GM10847 (cell line): ENCODE results near the gene NKAIN2.

Source experiments
- POLR2A ChIP-seq: IDR thresholded peaks from 2 replicates; pipeline ENCODE4 v1.6.1; 2011; ENCODE audit not compliant: insufficient read length; ENCODE audit errors: extremely low read depth

The NKAIN2 gene

DNA sequence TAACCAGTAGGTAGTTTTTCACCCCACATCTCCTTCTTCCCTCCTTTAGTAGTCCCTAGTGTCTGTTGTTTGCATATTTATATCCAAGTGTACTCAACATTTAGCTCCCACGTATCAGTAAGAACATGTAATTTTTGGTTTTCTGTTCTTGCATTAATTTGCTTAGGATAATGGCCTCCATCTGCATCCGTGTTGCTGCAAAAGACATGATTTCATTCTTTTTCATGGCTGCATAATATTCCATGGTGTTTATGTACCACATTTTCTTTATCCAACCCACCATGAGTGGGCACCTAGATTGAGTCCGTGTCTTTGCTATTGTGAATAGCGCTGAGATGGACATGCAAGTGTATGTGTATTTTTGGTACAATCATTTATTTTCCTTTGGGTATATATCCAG lies 306.8 kb downstream of the NKAIN2 start:
- TF ChIP-seq POLR2A = no peak

- no peak for TF ChIP-seq POLR2A
Measured at GRCh38 chr6:124119596-124119995, 315.9 kb downstream of the NKAIN2 start.

GRCh38 chr6:124123617-124124209 lies 320.0 kb downstream of the NKAIN2 start:
- no peak for TF ChIP-seq POLR2A

DNA sequence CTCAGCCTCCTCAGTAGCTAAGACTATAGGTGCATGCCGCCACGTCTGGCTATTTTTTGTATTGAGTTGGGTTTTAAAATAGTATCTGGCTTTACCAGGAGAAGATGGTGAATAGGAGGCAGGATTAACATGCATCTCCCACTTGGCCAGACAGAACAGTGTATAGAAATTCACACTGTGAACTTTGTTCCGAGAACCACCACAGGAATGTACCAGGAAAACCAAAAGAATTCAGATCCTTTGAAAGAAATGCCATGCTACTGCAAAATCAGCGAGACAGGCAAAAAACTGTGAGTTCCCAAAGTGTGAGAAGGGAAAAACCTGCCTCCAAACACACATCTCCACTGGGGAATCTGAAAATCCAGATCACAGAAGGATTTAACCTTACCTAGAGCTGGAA lies 327.6 kb downstream of the NKAIN2 start:
- no peak for TF ChIP-seq POLR2A

GRCh38 chr6:124131779-124132178 lies 328.1 kb downstream of the NKAIN2 start:
- no peak for TF ChIP-seq POLR2A

DNA sequence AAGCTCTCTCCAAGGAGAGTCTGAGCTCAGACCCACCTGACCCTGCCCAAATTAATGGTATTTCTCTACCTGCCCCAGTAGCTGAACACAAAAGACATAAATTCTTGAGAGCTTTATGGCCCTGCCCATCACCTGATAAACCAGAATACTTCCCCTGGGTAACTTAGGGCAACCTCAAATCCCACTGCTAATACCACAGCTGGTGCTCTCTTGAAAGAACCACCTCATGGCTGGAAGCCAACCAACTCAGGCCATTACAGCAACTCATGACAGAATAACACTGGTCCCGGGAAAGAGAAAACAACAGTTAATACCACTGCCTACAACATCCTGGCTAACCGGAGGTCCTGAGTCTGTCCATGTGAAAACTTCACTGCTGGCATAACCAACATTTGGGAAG lies 328.6 kb downstream of the NKAIN2 start:
- TF ChIP-seq POLR2A = no peak

- TF ChIP-seq POLR2A = no peak
Measured at GRCh38 chr6:124142852-124143251, 339.2 kb downstream of the NKAIN2 start.

DNA sequence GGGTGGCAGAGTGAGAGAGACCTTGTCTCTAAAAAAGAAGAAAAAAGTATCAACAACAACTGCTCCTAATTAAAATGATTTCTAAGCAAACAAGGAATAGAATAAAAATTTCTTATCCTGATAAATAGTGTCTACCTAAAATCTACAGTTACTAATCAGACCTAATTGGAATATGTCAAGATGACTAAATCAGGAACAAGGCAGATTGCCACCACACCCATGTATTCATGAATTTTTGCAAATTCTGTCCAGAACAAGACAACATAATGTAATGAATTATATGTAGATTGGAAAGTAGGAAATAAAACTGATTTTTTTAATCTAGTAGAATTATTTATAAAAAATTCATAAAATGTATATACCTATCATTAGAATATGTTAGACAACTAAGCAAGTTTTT lies 339.8 kb downstream of the NKAIN2 start:
- TF ChIP-seq POLR2A = no peak

DNA sequence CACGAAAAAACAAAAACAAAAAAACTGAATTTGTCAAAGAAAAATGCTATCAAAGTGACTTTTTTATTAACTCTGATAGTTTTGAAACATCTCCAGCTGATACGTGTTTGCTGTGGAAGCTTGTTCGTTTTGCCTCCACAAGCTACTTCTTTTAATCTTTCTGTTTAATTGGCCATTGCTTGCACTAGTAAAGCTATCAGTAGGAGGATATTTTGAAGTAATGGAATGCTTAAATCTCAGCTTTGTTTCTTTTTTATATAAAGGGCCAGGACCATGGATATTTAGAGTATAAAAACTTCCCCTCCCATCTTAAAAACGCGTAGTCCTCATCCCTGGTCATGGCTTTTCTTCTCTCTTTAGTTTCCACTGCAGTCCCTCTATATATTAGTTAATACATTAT lies 344.0 kb downstream of the NKAIN2 start:
- TF ChIP-seq POLR2A = no peak

DNA sequence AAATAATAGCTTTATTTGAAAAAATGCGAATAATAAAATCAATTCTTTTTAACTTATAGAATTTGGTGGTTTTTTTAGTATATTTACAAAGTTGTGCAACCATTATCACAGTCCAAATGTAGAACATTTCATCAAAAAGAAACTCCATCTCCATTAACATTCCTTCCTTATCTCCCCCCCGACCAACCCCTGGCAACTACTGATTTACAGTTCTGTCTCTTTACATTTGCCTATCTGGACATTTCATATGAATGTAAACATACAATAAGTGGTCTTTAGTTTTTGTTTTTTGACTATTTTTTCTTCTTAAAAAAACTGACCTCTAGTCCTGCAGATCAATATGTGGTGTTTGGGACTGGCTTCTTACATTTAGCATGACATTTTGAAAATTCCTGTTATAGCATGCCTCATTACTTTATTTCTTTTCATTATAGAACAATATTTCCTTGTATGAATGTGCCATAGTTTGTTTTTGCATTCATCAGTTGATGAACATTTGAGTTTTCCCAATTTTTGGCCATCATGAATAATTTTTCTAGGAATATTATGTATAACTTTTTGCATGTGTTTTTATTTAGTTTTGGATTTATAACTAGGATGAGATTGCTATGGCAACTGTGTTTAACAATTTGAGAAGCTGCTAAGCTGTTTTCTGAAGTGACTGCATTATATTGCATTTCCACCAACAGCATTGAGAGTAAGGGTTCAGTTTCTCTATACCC lies 344.7 kb downstream of the NKAIN2 start:
- TF ChIP-seq POLR2A = no peak

- TF ChIP-seq POLR2A = no peak
Measured at GRCh38 chr6:124149646-124150045, 346.0 kb downstream of the NKAIN2 start.

DNA sequence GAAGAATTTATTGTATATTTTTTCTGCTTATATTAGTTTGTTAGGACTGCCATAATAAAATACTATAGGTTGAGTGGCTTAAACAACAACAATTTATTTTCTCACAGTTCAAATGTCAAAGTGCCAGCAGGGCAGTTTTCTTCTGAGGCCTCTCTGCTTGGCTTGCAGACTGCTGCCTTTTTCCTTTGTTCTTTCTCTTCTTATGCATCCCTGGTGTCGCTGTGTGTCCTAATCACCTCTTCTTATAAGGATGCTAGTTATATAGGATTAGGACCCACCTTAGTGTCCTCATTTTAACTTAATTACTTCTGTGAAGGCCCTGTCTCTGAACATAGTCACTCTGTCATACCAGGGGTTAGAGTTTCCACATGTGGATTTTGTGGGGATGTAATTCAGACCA lies 354.4 kb downstream of the NKAIN2 start:
- no peak for TF ChIP-seq POLR2A

GRCh38 chr6:124163676-124164075 lies 360.0 kb downstream of the NKAIN2 start:
- TF ChIP-seq POLR2A = no peak

DNA sequence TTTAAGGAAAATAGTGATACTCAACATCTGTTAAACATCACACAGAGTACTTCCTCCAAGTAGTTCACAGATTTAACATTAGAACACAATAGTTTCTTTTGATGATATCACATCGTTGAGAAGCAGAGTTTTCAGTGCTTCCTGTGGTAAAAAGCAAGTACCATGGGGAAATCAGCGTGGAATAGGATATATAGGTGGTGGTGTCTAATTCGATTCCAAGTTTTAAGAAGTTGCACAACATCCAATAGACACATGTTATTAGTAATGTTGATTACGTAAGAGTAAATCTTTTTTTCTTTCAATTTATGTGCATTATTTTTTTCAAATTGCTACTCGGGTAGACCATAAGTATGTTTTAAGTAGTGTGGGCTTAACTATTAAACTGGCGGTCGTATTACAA lies 360.7 kb downstream of the NKAIN2 start:
- no peak for TF ChIP-seq POLR2A

DNA sequence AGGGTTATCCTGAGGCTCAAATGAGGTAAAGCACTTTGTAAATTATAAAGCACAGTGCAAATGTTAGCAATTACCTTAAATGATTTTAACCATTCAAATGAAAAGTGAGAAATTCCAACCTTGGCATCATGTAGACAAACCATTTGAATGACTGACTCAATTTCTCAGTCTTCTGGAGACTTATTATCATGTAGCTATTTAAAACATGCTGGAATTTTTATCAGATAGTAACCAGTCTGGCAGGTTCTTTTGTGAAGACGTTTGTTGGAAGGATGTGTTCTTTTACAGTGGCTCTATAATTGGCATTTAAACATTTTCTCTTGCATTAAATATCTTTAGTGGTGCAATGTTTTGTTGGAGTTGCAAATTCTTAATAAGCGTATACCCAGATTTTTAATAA lies 386.6 kb downstream of the NKAIN2 start:
- no peak for TF ChIP-seq POLR2A

GRCh38 chr6:124193132-124193531 lies 389.5 kb downstream of the NKAIN2 start:
- TF ChIP-seq POLR2A = no peak

- TF ChIP-seq POLR2A = no peak
Measured at GRCh38 chr6:124197148-124197547, 393.5 kb downstream of the NKAIN2 start.
